Activated T-cell treated with anti-CD3 and anti-CD28 coated beads, Interleukin-2, amount 50 U/mL, for 48 hours (primary cell): ENCODE results near the gene TXLNB.
A peak's percentile ranks its signal among the peaks of the same experiment; 100 is the strongest.

Experiments used
- DNase-seq, 2 experiments: peaks; one replicate each; pipeline ENCODE4 v3.0.0-alpha.2; 2020

TXLNB gene

DNA sequence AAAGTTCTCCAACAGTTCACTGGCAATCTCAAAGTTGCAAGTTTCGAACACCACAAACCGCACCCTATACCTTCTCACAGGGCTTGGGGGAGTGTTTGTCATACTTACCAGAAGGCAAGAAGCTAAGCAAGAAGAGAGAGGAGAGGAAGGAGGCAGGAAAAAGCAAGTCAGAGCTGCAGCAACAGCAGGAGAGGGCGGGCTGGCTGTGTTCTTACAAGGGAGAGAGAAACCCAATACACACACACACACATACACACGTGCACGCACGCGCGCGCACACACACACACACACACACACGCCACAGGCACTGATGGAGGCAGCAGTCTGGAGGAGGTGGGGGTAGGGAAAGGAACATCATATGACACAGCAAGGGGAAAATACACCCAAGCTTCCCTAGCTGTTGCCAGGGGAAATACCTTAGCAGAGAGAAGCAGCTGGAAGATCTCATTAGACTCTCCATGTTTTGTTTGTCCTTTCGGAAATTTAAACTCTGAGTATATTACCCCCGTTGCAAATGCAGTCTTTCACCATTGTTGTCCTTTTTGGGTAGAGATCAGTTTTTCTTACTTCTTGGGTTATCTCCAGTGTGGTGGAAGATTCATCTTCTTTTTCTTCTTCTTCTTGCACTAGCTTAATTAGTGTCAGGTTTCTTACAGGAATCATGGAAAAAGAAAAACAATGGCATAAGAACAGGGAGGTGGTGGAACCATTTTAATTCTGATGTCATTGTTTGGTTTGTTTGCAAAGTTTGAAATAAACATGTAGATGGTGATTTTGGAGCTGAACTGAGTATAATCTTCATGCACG lies at the start of gene TXLNB:
Gene TXLNB (minus strand): TSS at position 186 of the 807 bp plus-strand sequence. CDS start 3,099 bp downstream, outside the sequence.
- DNase-seq = peak; percentile 76 to 82

DNA sequence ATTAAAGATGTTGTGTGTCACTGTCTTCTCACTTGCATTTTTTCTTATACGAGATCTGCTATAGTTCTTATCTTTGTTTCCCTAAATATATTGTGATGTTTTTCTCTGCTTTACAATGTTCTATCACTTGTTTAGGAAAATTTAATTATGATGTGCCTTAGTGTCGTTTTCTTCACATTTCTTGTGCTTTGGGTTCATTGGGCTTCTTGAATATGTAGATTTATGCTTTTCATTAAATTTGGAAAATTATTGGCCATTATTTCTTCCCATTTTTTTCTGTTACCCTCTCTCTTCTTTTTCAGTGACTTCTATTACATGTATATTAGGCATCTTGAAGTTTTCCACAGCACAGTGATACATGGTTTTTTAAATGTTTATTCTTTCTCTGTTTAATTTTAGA lies 49.3 kb upstream of the TXLNB start:
- no peak for DNase-seq

DNA sequence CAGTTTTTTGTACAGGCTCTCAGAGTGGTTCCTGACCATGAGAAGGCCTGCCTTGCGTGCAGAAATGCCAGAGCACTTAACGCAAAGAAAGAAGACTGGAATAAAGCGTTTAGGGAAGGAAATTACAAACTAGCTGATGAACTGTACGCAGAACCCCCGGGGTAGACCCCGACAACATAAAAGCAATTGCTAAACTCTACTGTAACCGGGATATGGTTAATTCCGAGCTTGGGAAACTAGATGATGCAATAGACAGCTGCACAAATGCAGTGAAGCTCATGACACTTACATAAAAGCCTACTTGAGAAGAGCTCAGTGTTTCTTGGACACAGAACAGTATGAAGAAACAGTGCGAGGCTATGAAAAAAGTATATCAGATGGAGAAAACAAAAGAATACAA lies 47.0 kb upstream of the TXLNB start:
- no peak for DNase-seq

DNA sequence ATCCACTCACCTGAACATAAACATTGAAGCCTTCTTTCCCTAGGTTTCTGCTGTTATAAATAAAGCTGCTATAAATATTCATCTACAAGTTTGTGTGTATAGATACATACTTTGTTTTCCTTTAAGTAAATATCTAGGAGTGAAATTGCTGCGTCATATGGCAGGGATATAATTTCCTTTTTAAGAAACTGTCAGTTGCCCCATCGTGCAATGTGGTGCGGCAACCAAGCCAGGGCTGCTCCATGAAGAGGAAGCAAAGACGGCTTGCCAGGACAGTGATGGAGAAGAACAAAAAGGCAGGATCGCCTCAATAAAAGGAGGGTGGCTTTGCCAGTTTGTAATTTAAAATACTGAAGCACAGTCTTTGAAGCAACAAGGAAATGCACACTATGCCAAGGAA lies 46.0 kb upstream of the TXLNB start:
- DNase-seq = no peak

DNA sequence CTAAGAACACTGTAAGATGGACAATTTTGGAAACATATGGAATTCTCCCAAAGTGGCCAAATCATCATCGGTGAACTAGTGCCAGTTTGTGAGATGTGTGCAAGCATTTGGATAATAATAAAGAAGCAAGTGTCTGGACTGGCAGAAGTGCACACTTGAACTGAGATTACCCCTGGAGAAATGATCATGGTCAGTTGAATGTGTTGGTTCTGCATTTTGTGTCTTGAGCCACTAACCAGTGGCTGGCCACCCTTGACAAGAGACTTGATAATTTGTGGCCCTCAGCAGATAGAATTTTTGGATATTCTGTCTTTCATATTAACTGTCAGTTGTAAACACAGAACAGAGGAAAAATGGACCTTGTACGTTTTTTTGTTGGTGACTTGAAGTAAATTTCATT lies 45.2 kb upstream of the TXLNB start:
- no peak for DNase-seq

DNA sequence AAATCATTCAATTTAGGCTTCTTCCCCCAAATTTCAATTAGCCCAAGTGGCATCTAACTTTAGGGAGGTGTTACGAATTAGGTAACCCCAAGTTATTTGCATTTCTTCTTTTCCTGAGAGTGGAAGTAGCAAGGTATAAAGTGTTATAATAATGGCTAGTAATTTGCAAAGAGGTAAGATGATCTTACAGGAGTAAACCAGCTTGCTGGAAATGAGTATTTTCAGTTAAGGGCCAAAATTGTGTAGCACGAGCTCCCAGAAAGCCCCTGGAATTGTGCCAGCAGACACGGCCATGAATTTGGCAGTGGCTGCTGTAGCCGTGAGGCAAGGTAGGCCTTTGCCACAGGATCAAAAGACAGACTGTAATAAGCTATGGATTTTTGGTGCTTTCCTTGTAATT lies 44.7 kb upstream of the TXLNB start:
- DNase-seq = no peak

DNA sequence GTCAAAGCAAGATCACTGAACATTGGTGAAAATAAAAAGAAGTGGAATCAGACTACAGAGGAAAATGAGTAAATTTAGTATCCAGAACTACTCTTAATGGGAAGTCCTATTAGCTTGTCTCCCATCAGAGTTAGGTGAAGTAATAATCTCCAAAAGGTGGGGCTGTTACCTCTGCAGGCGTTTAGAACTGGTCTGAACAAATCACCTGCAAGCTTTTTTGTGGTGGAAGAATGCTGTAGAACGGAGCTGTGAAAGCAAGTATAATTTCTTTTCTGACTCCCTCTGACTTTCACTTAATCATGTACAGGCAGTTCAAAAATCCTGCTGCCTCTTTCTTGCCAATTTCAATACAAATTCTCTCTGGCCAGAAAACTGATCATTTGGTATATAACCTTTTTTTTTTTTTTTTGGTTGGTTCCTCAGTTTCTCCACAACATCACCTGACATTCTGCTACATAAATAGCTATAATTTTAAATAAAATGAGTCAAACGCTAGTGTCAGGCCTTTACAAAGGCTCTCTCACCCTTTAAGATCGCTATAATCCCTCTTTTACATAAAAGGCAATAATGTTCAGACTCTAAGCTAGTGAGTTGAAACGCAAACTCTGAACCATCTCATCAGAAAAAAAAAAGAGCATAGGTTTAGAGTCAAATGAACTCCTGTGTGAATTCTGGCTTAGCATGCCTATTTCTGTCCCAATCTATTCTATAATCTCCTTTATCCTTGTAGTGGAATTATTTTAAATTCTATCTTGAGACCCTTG lies 43.8 kb upstream of the TXLNB start:
- no peak for DNase-seq

DNA sequence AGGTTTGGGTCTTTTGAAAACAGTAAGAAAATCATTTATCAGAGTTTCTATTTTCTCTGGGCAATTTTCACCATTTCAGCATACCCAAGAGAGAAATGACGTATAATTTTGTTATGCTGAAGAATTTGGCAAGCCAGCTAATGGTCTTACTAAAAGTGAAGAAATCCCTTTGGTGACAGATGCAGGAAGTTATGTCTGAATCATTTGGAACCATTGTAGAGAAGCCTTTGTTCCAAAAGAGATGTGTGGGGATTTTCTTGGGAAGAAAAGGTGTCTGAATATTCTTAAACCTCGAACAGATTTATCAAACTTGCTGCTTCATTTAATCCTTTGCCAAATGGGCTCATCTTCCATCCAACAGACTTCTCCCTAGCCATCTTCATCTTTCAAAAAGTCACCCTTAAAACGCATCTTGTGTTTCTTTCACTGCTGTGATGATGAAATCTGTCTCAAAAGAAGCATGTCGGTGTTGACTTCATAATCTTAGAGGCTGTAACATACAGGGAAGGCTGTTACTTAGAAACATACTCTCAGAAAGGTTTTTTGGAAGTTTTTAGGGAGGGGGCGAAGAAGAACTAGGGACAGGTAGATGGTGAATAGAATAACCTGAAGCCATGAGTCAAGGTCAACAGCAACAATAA lies 43.1 kb upstream of the TXLNB start:
- no peak for DNase-seq

DNA sequence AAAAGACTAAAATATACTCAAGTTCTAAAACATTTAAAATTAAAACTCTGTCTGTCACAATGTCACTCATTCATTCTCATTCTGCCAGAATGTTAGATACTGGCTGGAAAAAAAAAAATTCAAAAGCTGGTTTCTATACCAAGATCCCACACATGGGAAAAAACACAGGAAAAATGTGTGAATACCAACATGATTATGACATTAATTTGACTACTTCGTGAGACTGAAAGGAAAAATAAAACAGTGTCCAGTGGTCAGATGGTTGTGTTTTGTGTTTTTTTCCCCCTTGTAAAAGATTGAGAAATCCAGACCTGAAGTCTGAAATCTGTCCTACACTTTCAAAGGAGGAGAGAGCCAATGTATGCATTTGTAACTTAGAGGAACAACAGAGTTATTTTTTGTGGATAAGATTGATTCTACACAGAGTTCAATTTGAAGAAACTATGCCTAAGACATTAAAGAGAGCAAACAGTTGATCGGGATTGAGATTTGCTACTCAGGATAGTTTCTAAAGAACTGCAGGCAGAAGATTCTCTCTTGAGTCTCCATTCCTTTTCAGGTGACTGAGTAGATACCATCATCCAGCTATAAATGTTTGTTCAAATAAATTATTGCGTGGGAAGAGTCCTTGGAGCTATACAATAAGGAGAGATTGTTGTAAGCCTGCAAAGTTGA lies 39.2 kb upstream of the TXLNB start:
- DNase-seq = no peak

DNA sequence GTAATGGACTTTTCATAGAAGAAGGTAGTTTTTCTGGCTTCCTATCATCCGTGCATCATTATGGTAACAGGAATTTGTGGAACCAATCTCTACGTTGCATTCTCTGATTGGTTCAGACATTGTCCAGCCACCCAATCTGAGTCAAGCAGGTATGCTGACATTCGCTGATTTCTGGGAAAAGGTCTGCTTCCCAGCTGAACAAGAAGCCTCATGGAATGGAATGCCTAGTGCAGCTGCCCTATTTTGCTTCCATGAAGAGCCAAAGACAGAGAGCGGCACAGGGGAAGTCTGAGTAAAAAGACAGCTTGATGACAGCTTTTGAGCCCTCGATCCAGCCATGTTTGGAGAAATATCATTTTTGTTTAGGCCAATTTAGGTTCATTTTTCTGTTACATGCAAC lies 38.5 kb upstream of the TXLNB start:
- no peak for DNase-seq

DNA sequence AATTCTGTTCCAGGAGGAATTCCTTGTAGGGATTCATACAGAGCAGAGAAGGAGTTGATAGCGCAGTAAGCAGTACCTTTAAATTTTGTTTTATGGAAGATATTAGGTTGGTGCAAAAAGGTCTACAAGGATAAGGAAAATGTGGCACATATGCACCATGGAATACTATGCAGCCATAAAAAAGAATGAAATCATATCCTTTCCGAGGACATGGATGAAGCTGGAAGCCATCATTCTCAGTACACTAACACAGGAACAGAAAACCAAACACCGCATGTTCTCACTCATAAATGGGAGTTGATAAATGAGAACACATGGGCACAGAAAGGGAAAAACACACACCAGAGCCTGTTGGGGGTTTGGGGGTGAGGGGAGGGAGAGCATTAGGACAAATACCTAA lies 37.4 kb upstream of the TXLNB start:
- DNase-seq = no peak

DNA sequence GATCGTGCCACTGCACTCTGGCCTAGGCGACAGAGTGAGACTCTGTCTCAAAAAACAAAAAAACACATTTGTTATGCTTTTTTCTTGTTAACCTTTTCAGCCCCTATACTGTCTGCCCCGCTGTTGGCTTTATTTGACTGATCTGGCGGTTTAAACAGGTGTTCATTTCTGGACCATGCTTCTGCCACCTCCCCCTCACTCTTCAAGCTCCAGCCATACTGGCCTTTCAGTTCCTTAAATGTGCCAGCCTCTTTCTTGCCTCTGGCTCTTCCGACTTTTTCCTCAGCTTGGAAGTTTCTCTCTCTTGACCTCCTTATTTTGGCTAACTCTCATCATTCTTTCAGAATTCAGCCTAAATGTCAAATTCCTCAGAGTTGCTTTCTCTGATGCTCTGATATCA lies 35.2 kb upstream of the TXLNB start:
- DNase-seq = no peak

DNA sequence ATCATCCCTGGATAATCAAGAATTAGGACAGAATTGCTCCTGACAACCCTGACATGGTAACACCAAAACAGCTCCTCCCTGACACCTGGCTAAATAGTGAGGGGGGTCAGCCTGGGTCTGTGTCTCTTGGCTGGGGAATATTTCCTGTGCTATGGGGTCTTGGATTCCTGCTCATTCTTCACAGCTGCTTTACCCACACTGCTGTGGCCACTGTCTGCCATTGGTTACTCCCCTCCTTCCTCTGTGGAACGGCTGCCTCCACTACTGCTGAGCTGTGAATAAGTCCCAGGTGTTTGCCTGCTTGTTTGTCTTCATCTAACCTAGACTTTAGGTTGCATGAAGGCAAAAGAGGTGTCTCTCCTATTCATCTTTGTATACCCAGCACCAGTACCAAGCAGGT lies 33.9 kb upstream of the TXLNB start:
- no peak for DNase-seq

DNA sequence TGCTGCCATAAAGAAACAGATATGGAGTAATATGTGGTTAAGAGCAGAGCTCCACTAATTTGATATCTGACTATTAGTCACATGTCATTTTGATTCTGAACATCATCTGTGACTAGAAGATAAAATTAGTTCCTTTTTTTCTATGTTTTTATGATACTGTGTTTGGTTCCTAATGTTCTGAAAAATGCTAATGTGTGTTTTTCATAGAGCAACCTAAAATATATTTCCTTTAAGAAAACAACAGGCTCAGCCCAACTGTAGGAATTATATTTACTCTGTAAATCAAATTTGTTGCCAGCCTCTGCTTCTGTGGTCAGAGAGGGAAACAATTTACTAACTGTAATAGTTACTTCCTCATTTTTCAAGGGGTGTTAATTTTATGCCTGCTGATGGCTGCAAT lies 33.3 kb upstream of the TXLNB start:
- no peak for DNase-seq

DNA sequence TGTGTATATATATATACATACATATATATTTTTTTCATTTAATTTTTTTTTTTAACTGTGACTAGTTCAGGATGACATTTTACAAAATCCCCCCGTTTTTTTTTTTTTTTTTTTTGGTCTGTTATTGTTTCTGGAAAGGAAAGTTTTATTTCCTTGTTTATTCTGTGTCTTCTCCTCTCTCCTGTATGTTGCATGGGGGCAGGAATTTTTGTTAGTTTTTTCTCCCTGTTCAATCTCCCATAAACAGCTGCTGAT lies 32.4 kb upstream of the TXLNB start:
- no peak for DNase-seq

DNA sequence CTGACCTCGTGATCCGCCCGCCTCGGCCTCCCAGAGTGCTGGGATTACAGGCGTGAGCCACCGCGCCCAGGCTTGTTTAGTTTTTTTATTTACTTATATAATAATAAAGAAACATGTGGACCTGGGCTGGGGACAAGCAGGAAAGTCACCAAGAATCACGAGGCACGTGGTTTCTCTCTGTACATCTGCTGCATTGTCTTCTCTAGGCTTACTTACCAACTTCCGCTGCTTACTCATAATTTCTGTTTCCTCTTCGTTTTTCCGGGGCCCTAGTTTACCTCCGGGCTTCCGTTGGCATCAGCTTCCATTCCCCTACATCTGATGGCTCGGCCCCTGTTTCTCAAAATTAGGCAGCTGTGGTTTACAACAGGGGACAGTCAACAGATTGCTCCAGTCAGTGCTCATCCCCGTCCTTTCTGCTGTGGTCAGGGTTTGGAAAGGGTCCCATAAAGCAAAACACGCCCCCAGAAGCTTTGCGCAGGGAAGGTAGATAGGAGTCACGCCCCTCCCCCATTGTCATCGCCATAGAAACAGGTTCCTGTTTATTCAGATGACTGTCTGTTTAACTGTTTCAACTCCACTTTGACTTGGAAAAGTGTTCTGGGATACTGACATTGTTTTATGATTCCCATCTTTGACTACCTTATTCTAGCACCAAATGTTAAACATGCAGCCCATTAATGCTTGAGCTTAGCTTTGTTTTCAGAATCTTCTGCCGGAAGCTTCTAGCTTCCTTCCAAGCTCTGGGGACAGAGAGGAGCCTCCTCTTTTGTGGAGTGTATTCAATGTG lies 31.9 kb upstream of the TXLNB start:
- DNase-seq = peak; percentile 81 to 83

DNA sequence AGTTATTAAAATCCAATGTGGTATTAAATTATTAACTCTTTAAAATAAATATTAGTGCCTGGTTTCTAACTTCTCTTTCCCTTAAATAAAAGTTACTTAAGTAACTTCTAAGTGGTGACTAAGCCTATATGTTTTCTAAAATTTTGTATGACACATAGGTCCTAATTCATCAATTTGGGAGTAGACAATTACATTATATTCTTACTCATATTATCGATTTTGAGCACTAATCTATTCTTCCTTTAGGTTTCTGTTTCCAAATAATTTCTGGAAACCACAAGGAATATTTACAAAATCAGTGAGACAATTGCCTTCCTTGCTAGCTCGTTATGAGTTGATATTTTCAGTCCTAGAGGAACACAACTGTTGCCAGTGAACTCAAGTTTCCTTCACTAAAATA lies 28.3 kb upstream of the TXLNB start:
- DNase-seq = no peak

DNA sequence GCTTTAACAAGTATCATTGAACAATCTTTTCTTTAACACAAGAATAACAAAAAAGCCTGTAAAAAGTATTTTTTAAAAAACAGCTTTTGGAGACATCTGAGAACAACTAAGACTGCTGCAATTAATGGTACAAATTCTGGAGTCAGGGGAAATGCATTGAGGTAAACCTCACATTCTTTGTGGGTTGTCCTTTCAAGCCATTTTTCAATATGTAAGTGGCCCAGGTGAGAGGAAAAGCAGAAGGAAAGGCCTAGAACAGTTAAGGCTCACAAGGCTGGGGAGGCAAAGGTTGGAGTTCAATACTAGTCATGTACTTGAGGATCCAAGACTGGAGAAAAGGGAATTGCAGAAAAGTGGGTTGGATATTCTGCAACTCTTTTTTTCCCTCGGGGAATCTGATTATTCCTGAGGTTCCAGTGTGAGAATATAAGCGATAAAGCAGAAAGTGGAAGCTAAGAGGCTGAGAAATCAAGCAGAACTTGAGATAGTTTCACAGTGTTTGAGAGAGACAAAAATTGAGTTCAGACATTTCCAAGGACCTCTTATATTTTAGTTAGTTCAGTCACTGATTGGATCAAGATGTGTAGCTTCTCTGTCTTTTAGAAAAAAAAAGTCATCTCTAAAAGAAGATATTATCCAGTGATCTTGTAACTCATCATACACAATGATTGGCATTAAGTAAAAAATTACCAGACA lies 25.0 kb upstream of the TXLNB start:
- DNase-seq = no peak

DNA sequence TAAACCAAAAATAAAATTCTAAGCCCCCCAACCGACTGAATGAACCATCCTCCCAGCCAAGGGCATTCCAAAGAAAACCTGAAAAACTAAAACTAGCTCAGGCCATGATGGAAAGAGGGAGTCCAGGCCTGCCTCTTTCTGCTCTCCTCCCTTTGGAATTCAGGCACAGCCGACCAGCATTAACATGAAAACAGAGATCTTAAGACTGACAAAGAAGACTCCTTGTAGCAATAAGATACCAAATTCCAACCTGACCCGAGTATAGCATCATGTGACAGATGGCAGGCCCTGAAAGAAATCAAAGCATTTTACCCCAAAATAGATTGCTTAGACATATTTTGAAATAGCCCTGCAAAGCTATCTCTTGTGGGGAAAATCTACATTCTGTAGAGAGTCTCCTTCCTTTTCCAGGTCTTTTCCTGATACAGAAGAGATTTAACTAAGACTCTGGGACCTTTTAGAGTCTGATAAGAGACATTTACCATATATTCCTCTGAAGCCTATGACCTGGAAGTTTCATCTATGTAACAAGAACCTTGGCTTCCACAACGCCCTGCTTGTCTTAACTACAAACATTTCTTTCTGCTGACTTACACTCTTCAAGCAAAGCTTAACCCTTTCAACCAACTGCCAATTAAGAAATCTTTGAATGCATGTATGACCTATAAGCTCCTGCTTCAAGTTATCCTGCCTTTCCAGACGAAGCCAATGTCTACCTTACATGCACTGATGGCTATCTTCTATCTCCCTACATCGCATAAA lies 22.2 kb upstream of the TXLNB start:
- DNase-seq = no peak

DNA sequence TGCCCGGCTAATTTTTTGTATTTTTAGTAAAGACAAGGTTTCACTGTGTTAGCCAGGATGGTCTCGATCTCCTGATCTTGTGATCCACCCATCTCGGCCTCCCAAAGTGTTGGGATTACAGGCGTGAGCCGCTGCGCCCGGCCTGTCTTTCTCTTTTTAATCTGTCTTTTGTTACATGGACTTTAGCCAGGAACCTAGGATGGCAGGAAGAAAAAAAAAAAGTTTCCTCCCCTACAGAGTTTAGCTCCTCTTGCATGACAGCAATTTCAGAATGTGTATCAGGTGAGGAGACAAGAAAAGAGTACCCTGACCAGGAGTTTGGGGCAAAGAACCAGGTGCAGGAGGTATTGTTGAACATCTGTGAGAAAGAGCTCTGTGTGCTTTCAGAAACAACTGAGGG lies 21.4 kb upstream of the TXLNB start:
- no peak for DNase-seq

DNA sequence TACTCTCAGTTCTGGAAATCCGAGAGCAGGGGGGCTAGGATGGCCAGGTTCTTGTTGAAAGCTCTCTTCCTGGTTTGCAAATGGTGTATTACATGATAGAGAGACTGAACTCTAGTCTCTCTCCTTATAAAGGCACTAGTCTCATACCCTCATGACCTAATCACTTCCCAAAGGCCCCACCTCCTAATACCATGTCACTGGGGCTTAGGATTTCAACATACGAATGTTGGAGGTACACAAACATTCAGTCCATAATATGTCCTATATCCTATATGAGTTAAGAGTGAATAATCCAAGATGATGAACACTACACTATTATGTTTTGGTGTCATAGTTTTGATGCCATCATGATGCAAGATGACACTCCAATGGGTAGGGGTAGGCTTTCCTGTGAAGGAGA lies 20.0 kb upstream of the TXLNB start:
- no peak for DNase-seq
